HL-60 (cell line): ENCODE results near the gene AP1M2.

ENCODE experiments used
- CTCF ChIP-seq: IDR thresholded peaks from one replicate; pipeline ENCODE4 v1.5.1; 2011; ENCODE audit warnings: low read length, control low read depth, inconsistent platforms; ENCODE audit not compliant: insufficient read depth
- POLR2AphosphoS5 ChIP-seq: IDR thresholded peaks from 2 replicates; pipeline ENCODE4 v1.6.1; 2012; ENCODE audit warnings: low read depth
- REST ChIP-seq: IDR thresholded peaks from 2 replicates; pipeline ENCODE4 v1.6.1; 2012; ENCODE audit warnings: low read depth; ENCODE audit not compliant: insufficient replicate concordance
- SPI1 ChIP-seq: IDR thresholded peaks from 2 replicates; pipeline ENCODE4 v1.6.1; 2012; ENCODE audit warnings: low read depth, mild to moderate bottlenecking, borderline replicate concordance

- peak; percentile 22 for TF ChIP-seq CTCF
- TF ChIP-seq SPI1: no peak
- TF ChIP-seq POLR2AphosphoS5: no peak
- TF ChIP-seq REST: no peak
Observed at GRCh38 chr19:10565028-10565566, 22.0 kb downstream of the AP1M2 start.
